ENCODE measurements around the gene TPK1. TPM values are rescaled to one million over a fixed set of nuclear protein-coding genes. Genes with fewer than 3 reads are reported as not detected.

The TPK1 gene
- total and polyA plus RNA-seq, 2 of the 13 experiments (the other 11 are each of a cell fraction or from before 2014, with no cell fraction given): 1.0 to 1.2 TPM

- Histone ChIP-seq H3K9ac (ENCODE audit: insufficient read depth, low read depth, low read length) (no peak overlapping the region), H3K36me3 (replicated peaks in 1 of 2; ENCODE audit: control insufficient read depth in 1 of 2, insufficient read depth in 2 of 2, low read length in 2 of 2) (no peaks in the 10 kb centered on the region), H3K4me3 (replicated peaks in 1 of 3; ENCODE audit: insufficient read depth in 1 of 3, low read depth in 2 of 3, low read length in 3 of 3) (no peak overlapping the region), H3K27me3 (ENCODE audit: control insufficient read depth in 1 of 2, insufficient read depth in 2 of 2, low read length in 2 of 2) (no peaks in the 10 kb centered on the region), H3K4me1 (ENCODE audit: insufficient read depth, low read length) (no peaks in the 10 kb centered on the region), H2AFZ (ENCODE audit: low read length) (no peak overlapping the region), H3K79me2 (ENCODE audit: insufficient read depth, low read length) (no peaks in the 10 kb centered on the region), H4K20me1 (ENCODE audit: insufficient read depth, low read length) (no peaks in the 10 kb centered on the region), H3K4me2 (ENCODE audit: low read depth, low read length) (no peak overlapping the region), H3K27ac (ENCODE audit: extremely low read length, insufficient read depth, low read length) (no peak overlapping the region), H3K9me3 (ENCODE audit: low read length) (no peaks in the 10 kb centered on the region)
- in situ Hi-C loops (cut with HindIII; ENCODE audit: extremely low pct_ligation_motif_present, low pct_unique_long_range_greater_than_20kb) (no loop called here), intact Hi-C loops (cut with micrococcal nuclease; ENCODE audit: unreplicated experiment) (no loop called here)
- no TSS peak for BruUV-seq (replicated peaks)
- DNase-seq (ENCODE audit: low spot score): no peak
- no peak for FAIRE-seq
- POLR2A ChIA-PET: no interaction called here
- CTCF ChIA-PET (ENCODE audit: low intra/inter-chr PET ratio, low total read pairs): no interaction called here
- ATAC-seq: no peak
- whole genome bisulfite sequencing (ENCODE audit: low lambda C conversion rate): 0% methylated on average over 1 of the region's 1 CpG
- TF ChIP-seq ZNF121 (CRISPR knock-in tag; IDR thresholded peaks at IDR 0.05): no peak
- no peak for TF ChIP-seq ZNF530 (CRISPR knock-in tag; IDR thresholded peaks at IDR 0.05; ENCODE audit: low read depth)
- no peak for TF ChIP-seq SIN3A (IDR thresholded peaks at IDR 0.05; ENCODE audit: borderline replicate concordance, low read depth, low read length)
- TF ChIP-seq THAP7 (CRISPR knock-in tag; IDR thresholded peaks at IDR 0.05): no peak
- no peak for TF ChIP-seq PRMT3 (CRISPR knock-in tag; IDR thresholded peaks at IDR 0.05; ENCODE audit: borderline replicate concordance, low read depth)
- TF ChIP-seq HMG20B (CRISPR knock-in tag; conservative IDR thresholded peaks at IDR 0.05): no peak
- no peak for TF ChIP-seq DDIT3 (CRISPR knock-in tag; IDR thresholded peaks at IDR 0.05)
- no peak for TF ChIP-seq FOXO4 (CRISPR knock-in tag; conservative IDR thresholded peaks at IDR 0.05)
- no peak for TF ChIP-seq TBX2 (CRISPR knock-in tag; IDR thresholded peaks at IDR 0.05; ENCODE audit: borderline replicate concordance)
- no peak for TF ChIP-seq ZNF580 (CRISPR knock-in tag; IDR thresholded peaks at IDR 0.05; ENCODE audit: borderline replicate concordance, low read depth)
- TF ChIP-seq PRDM4 (CRISPR knock-in tag; IDR thresholded peaks at IDR 0.05; ENCODE audit: borderline replicate concordance): no peak
- TF ChIP-seq ZFP91 (CRISPR knock-in tag; IDR thresholded peaks at IDR 0.05; ENCODE audit: borderline replicate concordance): no peak
- no peak for TF ChIP-seq ZBTB33 (CRISPR knock-in tag; IDR thresholded peaks at IDR 0.05)
These were observed 317.5 kb downstream of the TPK1 start for GRCh38 chr7:144518360-144518759.

Measured in HepG2 (cell line).